Subcutaneous abdominal adipose tissue (tissue), 5 donors: ENCODE data around the gene RASD2.

Experiments
- H3K27ac ChIP-seq: one replicate; pipeline ENCODE4 v1.7.0; 2013; ENCODE audit warnings: low read depth, mild to moderate bottlenecking, inconsistent platforms, low read length, moderate library complexity
- H3K27me3 ChIP-seq, 5 donors: one replicate each; pipeline ENCODE4 v1.7.0; 2013; ENCODE audit warnings: low read length in 5 of 5, inconsistent platforms in 1 of 5; ENCODE audit not compliant: control insufficient read depth in 5 of 5, insufficient read depth in 4 of 5
- H3K36me3 ChIP-seq, 5 donors: one replicate each; pipeline ENCODE4 v1.7.0; 2013; ENCODE audit warnings: low read length in 5 of 5; ENCODE audit not compliant: control insufficient read depth in 5 of 5, insufficient read depth in 5 of 5
- H3K4me1 ChIP-seq, 5 donors: one replicate each; pipeline ENCODE4 v1.7.0; 2013; ENCODE audit warnings: low read length in 5 of 5, mild to moderate bottlenecking in 3 of 5, moderate library complexity in 1 of 5; ENCODE audit not compliant: control insufficient read depth in 5 of 5, insufficient read depth in 5 of 5
- H3K4me3 ChIP-seq, 5 donors: one replicate each; pipeline ENCODE4 v1.7.0; 2013; ENCODE audit warnings: low read length in 5 of 5, low read depth in 1 of 5
- H3K9ac ChIP-seq, 5 donors: one replicate each; pipeline ENCODE4 v1.7.0; 2013; ENCODE audit warnings: low read length in 5 of 5, mild to moderate bottlenecking in 4 of 5, moderate library complexity in 3 of 5
- H3K9me3 ChIP-seq, 5 donors: one replicate each; pipeline ENCODE4 v1.7.0; 2013; ENCODE audit warnings: low read length in 5 of 5; ENCODE audit not compliant: control insufficient read depth in 5 of 5
- donor health status: healthy.
- donor health status: healthy.
- donor health status: healthy.
- donor health status: healthy.
- donor health status: healthy.

The RASD2 gene

DNA sequence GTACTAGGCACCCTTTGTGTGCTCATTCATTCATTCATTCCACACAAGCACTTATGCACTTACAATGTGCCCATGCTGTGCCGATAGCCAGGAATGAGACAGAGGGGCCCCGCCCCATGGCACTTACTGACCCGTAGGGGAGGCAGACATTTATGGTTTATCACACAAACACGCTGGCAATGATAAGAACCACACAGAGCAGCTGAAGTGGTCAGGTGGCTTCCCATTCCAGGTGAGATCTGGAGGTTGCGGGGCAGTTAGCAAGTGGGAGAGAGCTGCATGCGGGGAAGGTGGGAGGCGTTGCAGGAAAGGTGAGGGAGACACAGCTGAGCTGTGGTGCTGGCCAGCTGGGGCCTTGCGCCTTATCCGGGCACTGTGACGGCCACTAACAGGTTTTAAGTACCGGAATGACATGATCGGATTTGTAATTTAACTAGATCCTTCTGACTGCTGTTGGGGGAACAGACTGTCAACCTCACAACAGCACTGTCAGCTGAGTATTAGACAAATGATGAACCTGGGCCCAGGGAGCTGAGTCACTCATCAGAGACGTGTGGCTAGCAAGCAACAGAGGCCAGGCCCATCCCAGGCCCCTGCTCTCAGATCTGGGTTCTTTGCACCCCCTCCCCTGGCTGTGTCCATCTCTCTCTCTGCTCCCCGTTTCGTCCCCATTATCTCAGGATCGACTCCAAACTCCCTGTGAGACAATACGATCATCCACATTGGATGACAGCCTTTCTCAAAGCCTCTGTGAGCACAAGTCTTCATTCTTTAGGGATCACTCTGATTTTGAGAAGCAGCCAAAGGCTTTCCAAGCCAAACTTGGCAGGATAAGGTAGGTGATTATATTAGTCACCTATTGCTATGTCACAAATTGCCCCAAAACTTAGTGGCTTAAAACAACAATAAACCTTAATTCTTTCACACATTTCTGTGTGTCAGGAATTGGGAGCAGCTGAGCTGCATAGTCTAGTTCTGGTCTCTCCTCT lies 28.4 kb downstream of the RASD2 start:
- no peak overlapping the region for H3K27ac ChIP-seq
- peaks cover 0 to 13% (median 5%) of the 10 kb centered on the region in 5 donors for H3K4me1 ChIP-seq
- H3K9me3 ChIP-seq = no peaks in the 10 kb centered on the region
- H3K9ac ChIP-seq = no peak overlapping the region
- no peaks in the 10 kb centered on the region for H3K36me3 ChIP-seq
- no peak overlapping the region for H3K4me3 ChIP-seq
- peaks cover 0 to 22% (median 12%) of the 10 kb centered on the region in 5 donors for H3K27me3 ChIP-seq

DNA sequence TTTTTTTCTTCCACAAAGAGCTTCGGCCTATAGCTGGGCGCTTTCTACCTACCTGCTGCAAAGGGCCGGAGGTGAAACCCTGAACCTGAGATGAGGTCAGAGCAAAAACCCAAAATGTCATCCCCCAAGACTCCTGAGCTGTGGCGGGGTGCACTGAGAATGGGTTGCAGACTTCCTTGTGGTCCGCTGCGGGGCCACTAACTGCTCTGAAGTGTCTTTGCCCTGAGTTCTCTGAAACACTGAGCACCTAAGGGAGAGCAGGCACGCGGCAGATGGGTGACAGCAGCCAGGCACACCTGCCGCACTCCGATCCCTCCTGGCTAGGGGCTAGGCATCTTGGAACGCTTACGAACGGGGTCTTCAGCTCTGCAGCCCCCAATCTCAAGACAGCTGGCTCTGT lies 29.3 kb downstream of the RASD2 start:
- no peak overlapping the region for H3K27ac ChIP-seq
- peaks cover 0 to 24% (median 18%) of the 10 kb centered on the region in 5 donors for H3K27me3 ChIP-seq
- no peaks in the 10 kb centered on the region for H3K36me3 ChIP-seq
- H3K9me3 ChIP-seq = no peaks in the 10 kb centered on the region
- H3K9ac ChIP-seq = no peak overlapping the region
- no peak overlapping the region for H3K4me3 ChIP-seq
- peaks cover 0 to 13% (median 5%) of the 10 kb centered on the region in 5 donors for H3K4me1 ChIP-seq

GRCh38 chr22:35570686-35571194 lies 30.1 kb downstream of the RASD2 start:
- Histone ChIP-seq H3K36me3 (no peaks in the 10 kb centered on the region), H3K9me3 (no peaks in the 10 kb centered on the region), H3K4me1 (peaks cover 0 to 14% (median 4%) of the 10 kb centered on the region in 5 donors), H3K27me3 (peaks cover 0 to 27% (median 14%) of the 10 kb centered on the region in 5 donors), H3K4me3 (no peak overlapping the region), H3K27ac (no peak overlapping the region), H3K9ac (peak overlapping the region in 1 of 5 donors; percentile 2)

DNA sequence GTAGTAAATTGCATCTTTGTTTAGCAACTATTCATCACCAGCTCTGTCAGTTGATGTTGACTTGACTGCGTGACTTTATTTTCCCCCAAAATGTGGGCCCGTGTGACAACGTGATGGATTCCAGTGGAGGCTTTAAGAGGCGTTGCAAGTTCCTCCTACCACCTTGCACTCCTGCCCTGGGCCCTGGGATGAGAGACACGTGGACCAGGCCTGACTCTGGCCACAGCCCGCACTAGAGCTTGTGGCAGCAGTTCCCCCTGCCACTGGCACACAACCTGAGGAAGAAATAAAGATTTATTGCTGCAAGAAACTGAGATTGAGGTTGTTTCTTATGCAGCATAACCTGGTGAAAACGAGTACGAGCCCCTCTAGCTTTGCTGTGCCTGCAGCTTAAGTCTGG lies 31.9 kb downstream of the RASD2 start:
- peaks cover 0 to 10% (median under 1%) of the 10 kb centered on the region in 5 donors for H3K4me1 ChIP-seq
- no peaks in the 10 kb centered on the region for H3K36me3 ChIP-seq
- no peaks in the 10 kb centered on the region for H3K9me3 ChIP-seq
- no peak overlapping the region for H3K4me3 ChIP-seq
- H3K27me3 ChIP-seq = peaks cover 0 to 19% (median 14%) of the 10 kb centered on the region in 5 donors
- H3K9ac ChIP-seq = no peak overlapping the region
- no peak overlapping the region for H3K27ac ChIP-seq

DNA sequence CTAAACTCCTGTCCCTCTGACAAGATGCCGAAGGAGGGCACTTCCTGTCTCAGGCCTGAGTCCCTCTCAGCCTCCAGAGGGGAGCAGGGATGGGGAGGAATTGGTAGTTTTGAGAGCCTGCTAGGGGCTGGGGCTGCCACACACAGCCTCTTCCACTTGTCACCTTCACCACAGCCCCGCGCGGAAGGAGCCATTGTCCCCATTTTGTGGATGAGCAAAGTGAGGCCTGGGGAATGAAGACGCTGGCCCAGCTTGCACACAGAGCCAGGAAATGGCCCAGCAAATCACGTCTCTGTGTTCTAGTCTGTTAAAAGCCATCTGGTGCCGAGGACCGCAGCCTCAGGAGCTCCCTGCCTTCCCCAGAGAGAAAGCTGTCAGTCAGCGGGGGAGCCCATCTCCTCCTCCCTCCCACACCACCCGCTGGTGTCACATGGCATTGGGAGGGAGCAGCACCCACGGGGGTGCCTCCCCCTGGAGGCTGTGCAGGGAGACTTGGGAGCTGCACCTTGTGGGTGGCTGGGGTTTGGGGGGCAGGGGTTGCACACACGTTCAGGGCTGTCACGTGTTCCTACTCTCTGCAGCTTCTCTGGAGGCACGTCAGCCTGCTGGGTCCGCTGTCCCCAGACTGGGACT lies 34.6 kb downstream of the RASD2 start:
- Histone ChIP-seq H3K4me1 (peaks cover 0 to 8% (median 0%) of the 10 kb centered on the region in 5 donors), H3K4me3 (no peak overlapping the region), H3K27ac (no peak overlapping the region), H3K9me3 (no peaks in the 10 kb centered on the region), H3K36me3 (no peaks in the 10 kb centered on the region), H3K27me3 (peaks cover 0 to 8% (median 6%) of the 10 kb centered on the region in 5 donors), H3K9ac (no peak overlapping the region)

DNA sequence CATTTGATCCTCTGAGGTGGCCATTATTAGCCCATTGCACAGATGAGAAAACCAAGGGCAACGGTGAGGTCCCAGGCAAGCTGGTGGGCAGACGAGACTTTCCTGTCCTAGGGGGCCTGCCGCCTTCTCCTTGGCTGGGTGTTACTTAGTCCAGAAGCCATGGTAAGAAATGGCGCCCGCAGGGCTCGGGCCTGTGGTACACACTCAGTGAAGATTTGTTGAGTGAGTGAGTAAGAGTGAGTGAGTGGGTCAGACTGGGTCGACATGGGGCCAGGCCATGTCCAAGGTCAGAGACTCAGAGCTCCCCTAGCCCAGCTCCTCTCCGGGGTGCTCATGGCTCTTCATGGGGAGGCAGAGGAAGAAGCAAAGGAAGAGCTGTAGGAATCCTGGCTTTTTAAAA lies 36.0 kb downstream of the RASD2 start:
- H3K27me3 ChIP-seq = peaks cover 0 to 8% (median 4%) of the 10 kb centered on the region in 5 donors
- no peak overlapping the region for H3K9ac ChIP-seq
- H3K36me3 ChIP-seq = no peaks in the 10 kb centered on the region
- no peak overlapping the region for H3K4me3 ChIP-seq
- H3K9me3 ChIP-seq = no peaks in the 10 kb centered on the region
- H3K27ac ChIP-seq = no peak overlapping the region
- peaks cover 0 to 8% (median 0%) of the 10 kb centered on the region in 5 donors for H3K4me1 ChIP-seq

DNA sequence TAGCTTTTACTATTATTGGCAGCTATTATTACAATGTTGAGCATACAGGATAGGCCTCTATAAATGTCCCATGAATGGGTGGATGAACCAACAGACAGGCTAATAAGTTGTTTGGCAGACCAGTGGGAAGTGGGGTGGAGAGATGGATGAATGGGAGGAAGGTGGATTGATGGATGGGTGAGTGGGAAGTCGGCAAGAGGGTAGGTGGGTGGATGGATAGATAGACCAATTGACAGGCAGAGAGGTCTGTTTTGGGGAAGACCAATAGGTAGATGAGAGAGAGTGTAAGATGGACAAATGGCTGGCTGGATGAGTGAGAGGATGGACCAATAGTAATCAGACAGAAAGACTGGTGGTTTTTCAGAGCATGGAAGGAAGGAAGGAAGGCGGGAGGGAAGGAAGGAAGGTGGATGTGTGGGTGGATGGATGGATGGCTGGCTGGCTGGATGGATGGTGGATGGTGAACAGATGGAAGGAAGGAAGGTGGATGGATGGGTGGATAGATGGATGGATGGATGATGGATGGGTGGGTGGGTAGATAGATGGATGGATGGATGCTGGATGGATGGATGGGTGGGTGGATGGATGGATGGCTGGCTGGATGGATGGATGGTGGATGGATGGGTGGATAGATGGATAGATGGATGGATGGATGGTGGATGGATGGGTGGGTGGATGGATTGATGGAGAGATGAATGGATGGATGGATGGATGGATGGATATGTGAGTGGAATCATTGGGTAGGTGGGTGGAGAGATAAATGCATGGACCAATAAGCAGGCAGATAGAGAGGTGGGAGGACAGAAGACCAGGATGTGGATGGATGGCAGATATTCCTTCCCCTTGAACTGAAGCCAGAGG lies 37.4 kb downstream of the RASD2 start:
- H3K9me3 ChIP-seq = no peaks in the 10 kb centered on the region
- no peak overlapping the region for H3K27ac ChIP-seq
- peaks cover 0 to 8% (median 2%) of the 10 kb centered on the region in 5 donors for H3K27me3 ChIP-seq
- no peak overlapping the region for H3K4me3 ChIP-seq
- peaks cover 0 to 11% (median 6%) of the 10 kb centered on the region in 5 donors for H3K4me1 ChIP-seq
- H3K36me3 ChIP-seq = no peaks in the 10 kb centered on the region
- no peak overlapping the region for H3K9ac ChIP-seq

DNA sequence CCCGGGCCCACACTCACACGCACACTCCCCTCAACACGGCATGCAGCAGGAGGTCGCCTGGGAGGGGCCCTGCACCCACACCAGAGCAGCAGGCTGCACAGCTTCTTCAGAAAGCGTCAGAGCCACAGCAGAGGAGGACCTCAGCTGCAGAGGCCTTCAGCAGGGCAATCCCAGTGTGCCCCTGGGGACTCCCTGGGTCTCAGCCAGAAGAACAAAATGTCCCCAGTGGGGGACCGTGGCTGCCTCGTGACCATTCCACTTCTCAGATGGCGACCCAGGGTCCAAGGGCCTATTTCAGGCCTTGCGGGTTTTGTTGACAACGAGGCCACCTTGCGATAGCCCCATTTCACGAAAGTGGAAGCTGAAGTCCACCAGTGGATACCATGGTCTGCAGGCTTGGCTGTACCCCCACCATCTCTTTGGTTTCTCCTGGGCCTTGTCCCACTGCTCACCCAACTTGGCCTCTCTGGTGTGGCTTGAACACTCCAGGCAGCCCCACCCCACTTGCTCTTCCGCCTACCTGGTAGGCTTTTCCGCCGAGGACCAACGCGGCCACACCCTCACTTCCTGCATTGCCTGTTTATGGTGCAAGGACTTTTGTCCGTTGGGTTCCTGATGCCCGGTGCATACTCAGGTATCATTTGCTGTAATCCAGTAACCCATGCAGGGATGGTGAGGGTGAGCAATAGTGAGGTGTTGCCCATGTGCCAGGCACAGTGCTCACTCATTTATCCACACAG lies 38.4 kb downstream of the RASD2 start:
- H3K4me3 ChIP-seq = no peak overlapping the region
- H3K4me1 ChIP-seq = peaks cover 0 to 16% (median 7%) of the 10 kb centered on the region in 5 donors
- no peak overlapping the region for H3K27ac ChIP-seq
- no peak overlapping the region for H3K9ac ChIP-seq
- peaks cover 0 to 6% (median under 1%) of the 10 kb centered on the region in 5 donors for H3K27me3 ChIP-seq
- no peaks in the 10 kb centered on the region for H3K36me3 ChIP-seq
- H3K9me3 ChIP-seq = no peaks in the 10 kb centered on the region
